Erythroblast (primary cell): Measurements from ENCODE around the gene LARGE1.

Source experiments
- GATA1 ChIP-seq: IDR thresholded peaks from 2 replicates; pipeline ENCODE4 v1.6.1; 2011; ENCODE audit warnings: low read depth, mild to moderate bottlenecking, control low read depth, low read length, moderate library complexity
- POLR2A ChIP-seq: IDR thresholded peaks from 2 replicates; pipeline ENCODE4 v1.6.1; 2011; ENCODE audit warnings: mild to moderate bottlenecking, low read length

DNA sequence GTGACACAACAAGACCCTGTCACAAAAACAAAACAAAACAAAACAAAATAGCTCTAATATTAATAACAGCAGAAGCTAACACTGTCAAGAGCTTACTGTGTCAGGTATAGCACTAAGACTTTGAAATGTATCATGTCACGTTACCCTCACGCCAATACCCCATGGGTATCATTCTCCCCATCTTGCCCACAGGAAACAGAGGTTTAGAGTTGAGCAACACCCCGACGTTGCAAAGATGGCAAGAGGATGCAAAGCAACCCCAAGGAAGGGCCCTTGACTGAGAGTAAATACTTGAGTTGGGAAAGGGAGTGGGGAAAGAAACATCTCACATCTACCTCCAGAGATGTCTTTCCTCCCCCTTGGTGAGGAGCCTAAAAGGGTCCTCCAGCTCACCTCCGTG is 366.8 kb downstream of the LARGE1 start:
- no peak for TF ChIP-seq POLR2A
- no peak for TF ChIP-seq GATA1
